HepG2 (cell line): ENCODE data around the gene CLDN7. TPM values are rescaled to one million over a fixed set of nuclear protein-coding genes. Genes with fewer than 3 reads are reported as not detected.
A peak's percentile ranks its signal among the peaks of the same experiment; 100 is the strongest.

ENCODE experiments used
- ATF7 ChIP-seq, 2 experiments: fragments of 450-650 bp in 1 of 2; sonication (generic) in 1 of 2; formaldehyde crosslinking in 1 of 2; IDR thresholded peaks; 2 replicates each; pipeline versions ENCODE4 v1.4.0 to v1.6.1; 2016 to 2020; ENCODE audit warnings: antibody characterized with exemption in 1 of 2, mild to moderate bottlenecking in 1 of 2, missing genetic modification reagents in 1 of 2
- GABPA ChIP-seq, 2 experiments: IDR thresholded peaks; 2 replicates each; pipeline ENCODE4 v1.6.1; 2011 to 2016; ENCODE audit warnings: low read depth in 2 of 2, low read length in 1 of 2, missing biosample characterization in 1 of 2, missing genetic modification characterization in 1 of 2
- KDM1A ChIP-seq: IDR thresholded peaks from 2 replicates; pipeline ENCODE4 v1.6.1; 2016; ENCODE audit warnings: missing compliant biosample characterization
- KLF11 ChIP-seq: IDR thresholded peaks from 2 replicates; pipeline ENCODE4 v1.6.1; 2016; ENCODE audit warnings: missing compliant biosample characterization
- NFRKB ChIP-seq: fragments of 450-650 bp; IDR thresholded peaks from 2 replicates; pipeline ENCODE4 v1.6.1; 2017
- SMC3 ChIP-seq: IDR thresholded peaks from 2 replicates; pipeline ENCODE4 v1.6.1; 2011; ENCODE audit warnings: low read length, improper control_type of control experiment
- SP4 ChIP-seq: sonication (generic); formaldehyde crosslinking; IDR thresholded peaks from 2 replicates; pipeline ENCODE4 v1.8.1; 2023; ENCODE audit warnings: mild to moderate bottlenecking, missing genetic modification reagents
- TBX3 ChIP-seq: fragments of 450-650 bp; IDR thresholded peaks from 2 replicates; pipeline ENCODE4 v1.6.1; 2017; ENCODE audit warnings: antibody characterized with exemption, mild to moderate bottlenecking, inconsistent platforms, borderline replicate concordance
- TSC22D2 ChIP-seq: sonication (generic); formaldehyde crosslinking; IDR thresholded peaks from 2 replicates; pipeline ENCODE4 v1.5.1; 2020; ENCODE audit warnings: missing genetic modification reagents, mild to moderate bottlenecking, borderline replicate concordance
- ZFP37 ChIP-seq: sonication (generic); formaldehyde crosslinking; IDR thresholded peaks from 2 replicates; pipeline ENCODE4 v1.4.0; 2020; ENCODE audit warnings: missing genetic modification reagents, borderline replicate concordance
- ZNF572 ChIP-seq: sonication (generic); formaldehyde crosslinking; IDR thresholded peaks from 2 replicates; pipeline ENCODE4 v1.5.1; 2020; ENCODE audit warnings: mild to moderate bottlenecking, missing genetic modification reagents
- ZNF605 ChIP-seq: sonication (generic); formaldehyde crosslinking; IDR thresholded peaks from 2 replicates; pipeline ENCODE4 v1.8.0; 2022; ENCODE audit warnings: mild to moderate bottlenecking, missing genetic modification reagents
- ZNF607 ChIP-seq: sonication (generic); formaldehyde crosslinking; IDR thresholded peaks from 2 replicates; pipeline ENCODE4 v1.5.1; 2020; ENCODE audit warnings: missing genetic modification reagents, mild to moderate bottlenecking, borderline replicate concordance
- ZNF891 ChIP-seq: sonication (generic); formaldehyde crosslinking; IDR thresholded peaks from 2 replicates; pipeline ENCODE4 v1.5.0; 2020; ENCODE audit warnings: mild to moderate bottlenecking, missing genetic modification reagents
- polyA plus RNA-seq, 8 experiments: library from polyadenylated mRNA; depleted of rRNA in 3 of 8; stranded (reverse) in 7 of 8; unstranded in 1 of 8; fragments of >200 nt; fragmentation: Illumina TruSeq in 4 of 8; extraction: Trizol in 4 of 8; gene quantifications; 2 replicates each; pipeline versions ENCODE4 v1.2.1 to v1.2.3, GENCODE V29; 2011 to 2016; ENCODE audit warnings: low read depth in 4 of 8, missing spikeins in 1 of 8, mixed read lengths in 1 of 8; ENCODE audit not compliant: insufficient read depth in 1 of 8
- total RNA-seq, 5 experiments: library from RNA; depleted of rRNA; stranded (reverse); fragments of >200 nt; fragmentation: Illumina TruSeq; extraction: Trizol; gene quantifications; 2 replicates each; pipeline ENCODE4 v1.2.3, GENCODE V29; 2016; ENCODE audit warnings: low read depth in 1 of 5
- TF ChIP-seq, protein P1 (sequence below): sonication (generic); formaldehyde crosslinking; IDR thresholded peaks from 2 replicates; pipeline ENCODE4 v1.5.1; 2020; ENCODE audit warnings: missing genetic modification reagents, mild to moderate bottlenecking, borderline replicate concordance
- TF ChIP-seq, protein P2 (sequence below): sonication (generic); formaldehyde crosslinking; IDR thresholded peaks from 2 replicates; pipeline ENCODE4 v1.5.0; 2020; ENCODE audit warnings: mild to moderate bottlenecking, missing genetic modification reagents
- TF ChIP-seq, protein P3 (sequence below): fragments of 450-650 bp; IDR thresholded peaks from 2 replicates; pipeline ENCODE4 v1.6.1; 2017
- TF ChIP-seq, protein P4 (sequence below): sonication (generic); formaldehyde crosslinking; IDR thresholded peaks from 2 replicates; pipeline ENCODE4 v1.4.0; 2020; ENCODE audit warnings: missing genetic modification reagents
- TF ChIP-seq, protein P5 (sequence below): sonication (generic); formaldehyde crosslinking; IDR thresholded peaks from 2 replicates; pipeline ENCODE4 v1.5.0; 2020; ENCODE audit warnings: missing genetic modification reagents, mild to moderate bottlenecking, borderline replicate concordance

CLDN7 gene
- total and polyA plus RNA-seq, 2 of the 13 experiments (the other 11 are each of a cell fraction or from before 2014, with no cell fraction given): not detected

DNA sequence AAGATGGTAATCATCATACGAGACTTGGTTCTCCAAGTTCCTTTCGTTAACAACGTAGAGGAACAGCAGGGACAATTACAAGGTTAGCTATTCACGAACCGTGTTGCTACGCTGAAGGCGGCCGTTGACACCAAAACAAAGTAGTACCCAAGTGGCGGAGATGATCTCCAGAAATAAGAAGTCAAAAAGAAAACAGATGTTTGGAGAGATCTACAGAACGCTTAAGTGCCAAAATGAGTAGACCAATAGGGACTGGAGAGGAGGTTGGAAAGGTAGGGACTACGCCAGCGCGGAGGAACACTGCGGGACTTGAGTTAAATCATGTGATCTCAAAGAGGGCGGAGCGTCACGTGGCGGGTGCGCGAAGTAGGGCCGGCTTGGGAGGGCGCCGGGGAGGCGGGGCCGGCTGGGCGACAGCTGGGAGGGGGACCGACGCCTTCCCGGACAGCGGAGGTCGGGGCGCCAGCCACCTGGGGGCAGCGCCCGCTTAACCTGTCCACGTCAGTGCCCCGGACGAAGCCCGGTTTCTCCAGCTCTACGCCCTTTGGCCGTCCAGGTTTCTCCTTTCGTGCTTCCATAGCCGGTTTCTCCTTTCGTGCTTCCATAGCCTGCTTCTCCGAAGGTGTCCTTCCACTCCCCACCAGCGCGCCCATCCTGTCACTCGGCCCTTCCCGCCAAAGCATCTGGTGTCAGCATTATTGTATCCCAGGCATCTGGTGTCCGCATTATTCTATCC lies 19.4 kb downstream of the CLDN7 start (continued):
- TF ChIP-seq, protein P1, sequence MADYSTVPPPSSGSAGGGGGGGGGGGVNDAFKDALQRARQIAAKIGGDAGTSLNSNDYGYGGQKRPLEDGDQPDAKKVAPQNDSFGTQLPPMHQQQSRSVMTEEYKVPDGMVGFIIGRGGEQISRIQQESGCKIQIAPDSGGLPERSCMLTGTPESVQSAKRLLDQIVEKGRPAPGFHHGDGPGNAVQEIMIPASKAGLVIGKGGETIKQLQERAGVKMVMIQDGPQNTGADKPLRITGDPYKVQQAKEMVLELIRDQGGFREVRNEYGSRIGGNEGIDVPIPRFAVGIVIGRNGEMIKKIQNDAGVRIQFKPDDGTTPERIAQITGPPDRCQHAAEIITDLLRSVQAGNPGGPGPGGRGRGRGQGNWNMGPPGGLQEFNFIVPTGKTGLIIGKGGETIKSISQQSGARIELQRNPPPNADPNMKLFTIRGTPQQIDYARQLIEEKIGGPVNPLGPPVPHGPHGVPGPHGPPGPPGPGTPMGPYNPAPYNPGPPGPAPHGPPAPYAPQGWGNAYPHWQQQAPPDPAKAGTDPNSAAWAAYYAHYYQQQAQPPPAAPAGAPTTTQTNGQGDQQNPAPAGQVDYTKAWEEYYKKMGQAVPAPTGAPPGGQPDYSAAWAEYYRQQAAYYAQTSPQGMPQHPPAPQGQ (CRISPR knock-in tag): peak; percentile 86; the same call in 1 of the 2 replicates
- no peak for TF ChIP-seq NFRKB
- TF ChIP-seq, protein P2, sequence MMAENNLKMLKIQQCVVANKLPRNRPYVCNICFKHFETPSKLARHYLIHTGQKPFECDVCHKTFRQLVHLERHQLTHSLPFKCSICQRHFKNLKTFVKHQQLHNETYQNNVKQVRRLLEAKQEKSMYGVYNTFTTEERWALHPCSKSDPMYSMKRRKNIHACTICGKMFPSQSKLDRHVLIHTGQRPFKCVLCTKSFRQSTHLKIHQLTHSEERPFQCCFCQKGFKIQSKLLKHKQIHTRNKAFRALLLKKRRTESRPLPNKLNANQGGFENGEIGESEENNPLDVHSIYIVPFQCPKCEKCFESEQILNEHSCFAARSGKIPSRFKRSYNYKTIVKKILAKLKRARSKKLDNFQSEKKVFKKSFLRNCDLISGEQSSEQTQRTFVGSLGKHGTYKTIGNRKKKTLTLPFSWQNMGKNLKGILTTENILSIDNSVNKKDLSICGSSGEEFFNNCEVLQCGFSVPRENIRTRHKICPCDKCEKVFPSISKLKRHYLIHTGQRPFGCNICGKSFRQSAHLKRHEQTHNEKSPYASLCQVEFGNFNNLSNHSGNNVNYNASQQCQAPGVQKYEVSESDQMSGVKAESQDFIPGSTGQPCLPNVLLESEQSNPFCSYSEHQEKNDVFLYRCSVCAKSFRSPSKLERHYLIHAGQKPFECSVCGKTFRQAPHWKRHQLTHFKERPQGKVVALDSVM (CRISPR knock-in tag): 0 out of 2 replicates have a peak, but pooled peaks have one; percentile 30
- 0 out of 2 replicates have a peak, but pooled peaks have one; percentile 52 for TF ChIP-seq ZNF605 (CRISPR knock-in tag)
- TF ChIP-seq, protein P3, sequence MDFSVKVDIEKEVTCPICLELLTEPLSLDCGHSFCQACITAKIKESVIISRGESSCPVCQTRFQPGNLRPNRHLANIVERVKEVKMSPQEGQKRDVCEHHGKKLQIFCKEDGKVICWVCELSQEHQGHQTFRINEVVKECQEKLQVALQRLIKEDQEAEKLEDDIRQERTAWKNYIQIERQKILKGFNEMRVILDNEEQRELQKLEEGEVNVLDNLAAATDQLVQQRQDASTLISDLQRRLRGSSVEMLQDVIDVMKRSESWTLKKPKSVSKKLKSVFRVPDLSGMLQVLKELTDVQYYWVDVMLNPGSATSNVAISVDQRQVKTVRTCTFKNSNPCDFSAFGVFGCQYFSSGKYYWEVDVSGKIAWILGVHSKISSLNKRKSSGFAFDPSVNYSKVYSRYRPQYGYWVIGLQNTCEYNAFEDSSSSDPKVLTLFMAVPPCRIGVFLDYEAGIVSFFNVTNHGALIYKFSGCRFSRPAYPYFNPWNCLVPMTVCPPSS: no peak
- TF ChIP-seq ZNF891: peak; percentile 41; the same call in 1 of the 2 replicates
- no peak for TF ChIP-seq KDM1A (CRISPR knock-in tag)
- TF ChIP-seq, protein P4, sequence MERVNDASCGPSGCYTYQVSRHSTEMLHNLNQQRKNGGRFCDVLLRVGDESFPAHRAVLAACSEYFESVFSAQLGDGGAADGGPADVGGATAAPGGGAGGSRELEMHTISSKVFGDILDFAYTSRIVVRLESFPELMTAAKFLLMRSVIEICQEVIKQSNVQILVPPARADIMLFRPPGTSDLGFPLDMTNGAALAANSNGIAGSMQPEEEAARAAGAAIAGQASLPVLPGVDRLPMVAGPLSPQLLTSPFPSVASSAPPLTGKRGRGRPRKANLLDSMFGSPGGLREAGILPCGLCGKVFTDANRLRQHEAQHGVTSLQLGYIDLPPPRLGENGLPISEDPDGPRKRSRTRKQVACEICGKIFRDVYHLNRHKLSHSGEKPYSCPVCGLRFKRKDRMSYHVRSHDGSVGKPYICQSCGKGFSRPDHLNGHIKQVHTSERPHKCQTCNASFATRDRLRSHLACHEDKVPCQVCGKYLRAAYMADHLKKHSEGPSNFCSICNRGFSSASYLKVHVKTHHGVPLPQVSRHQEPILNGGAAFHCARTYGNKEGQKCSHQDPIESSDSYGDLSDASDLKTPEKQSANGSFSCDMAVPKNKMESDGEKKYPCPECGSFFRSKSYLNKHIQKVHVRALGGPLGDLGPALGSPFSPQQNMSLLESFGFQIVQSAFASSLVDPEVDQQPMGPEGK (CRISPR knock-in tag): peak; percentile 97
- no peak; the same call in 1 of the 2 replicates for TF ChIP-seq SMC3
- no peak for TF ChIP-seq ZNF572 (CRISPR knock-in tag)
- TF ChIP-seq GABPA (IDR thresholded peaks at IDR 0.05; ENCODE audit: low read depth, low read length): peak; percentile 23; the same call in 1 of the 2 replicates
- peak; percentile 73 for TF ChIP-seq GABPA (CRISPR knock-in tag; IDR thresholded peaks at IDR 0.05; ENCODE audit: low read depth)
- TF ChIP-seq, protein P5, sequence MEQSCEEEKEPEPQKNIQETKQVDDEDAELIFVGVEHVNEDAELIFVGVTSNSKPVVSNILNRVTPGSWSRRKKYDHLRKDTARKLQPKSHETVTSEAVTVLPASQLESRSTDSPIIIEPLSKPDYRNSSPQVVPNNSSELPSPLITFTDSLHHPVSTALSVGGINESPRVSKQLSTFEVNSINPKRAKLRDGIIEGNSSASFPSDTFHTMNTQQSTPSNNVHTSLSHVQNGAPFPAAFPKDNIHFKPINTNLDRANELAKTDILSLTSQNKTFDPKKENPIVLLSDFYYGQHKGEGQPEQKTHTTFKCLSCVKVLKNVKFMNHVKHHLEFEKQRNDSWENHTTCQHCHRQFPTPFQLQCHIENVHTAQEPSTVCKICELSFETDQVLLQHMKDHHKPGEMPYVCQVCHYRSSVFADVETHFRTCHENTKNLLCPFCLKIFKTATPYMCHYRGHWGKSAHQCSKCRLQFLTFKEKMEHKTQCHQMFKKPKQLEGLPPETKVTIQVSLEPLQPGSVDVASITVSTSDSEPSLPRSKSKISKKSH: peak; percentile 67; the same call in 1 of the 2 replicates
- peak; percentile 65 for TF ChIP-seq TSC22D2 (CRISPR knock-in tag)
- TF ChIP-seq ZNF607 (CRISPR knock-in tag): no peak
- TF ChIP-seq SP4: peak; percentile 85
- 0 out of 2 replicates have a peak, but pooled peaks have one; percentile 31 for TF ChIP-seq KLF11 (CRISPR knock-in tag)
- TF ChIP-seq ZFP37: 0 out of 2 replicates have a peak, but pooled peaks have one; percentile 23
- TF ChIP-seq TBX3: peak; percentile 85; the same call in 1 of the 2 replicates
- no peak for TF ChIP-seq ATF7 (IDR thresholded peaks at IDR 0.05)
- peak; percentile 31; the same call in 1 of the 2 replicates for TF ChIP-seq ATF7 (CRISPR knock-in tag; IDR thresholded peaks at IDR 0.05)
